ENCODE results near the gene ASCC3. TPM values are rescaled to one million over a fixed set of nuclear protein-coding genes. Genes with fewer than 3 reads are reported as not detected.

ASCC3 gene
- total RNA-seq, 1 experiment from 2014 or later = 45.6 TPM

- Mint-ChIP-seq H3K36me3 (ENCODE audit: insufficient read depth, unreplicated experiment) (no peaks in the 10 kb centered on the region), H3K4me1 (ENCODE audit: low read depth, unreplicated experiment) (no peaks in the 10 kb centered on the region), H3K27me3 (ENCODE audit: unreplicated experiment) (no peaks in the 10 kb centered on the region), H3K9me3 (ENCODE audit: low read depth, unreplicated experiment) (no peaks in the 10 kb centered on the region), H3K27ac (ENCODE audit: unreplicated experiment) (no peak overlapping the region), H3K4me3 (ENCODE audit: low read depth, unreplicated experiment) (no peak overlapping the region)
- intact Hi-C loops (cut with micrococcal nuclease; ENCODE audit: unreplicated experiment) = no loop called here
- no peak for DNase-seq
- BruUV-seq (replicated peaks) = no TSS peak
- CTCF ChIA-PET = no interaction called here
- TF ChIP-seq CTCF (IDR thresholded peaks at IDR 0.05; ENCODE audit: unreplicated experiment) = no peak
Measured at GRCh38 chr6:100790084-100790483, 91.0 kb downstream of the ASCC3 start.

GRCh38 chr6:100785982-100786381, 95.1 kb downstream of the ASCC3 start:
- BruUV-seq (replicated peaks) = no TSS peak
- DNase-seq = no peak
- no peaks in the 10 kb centered on the region for H3K27me3 Mint-ChIP-seq (ENCODE audit: unreplicated experiment)
- CTCF ChIA-PET = no interaction called here
- H3K36me3 Mint-ChIP-seq (ENCODE audit: insufficient read depth, unreplicated experiment) = no peaks in the 10 kb centered on the region
- intact Hi-C loops (cut with micrococcal nuclease; ENCODE audit: unreplicated experiment) = no loop called here
- H3K4me3 Mint-ChIP-seq (ENCODE audit: low read depth, unreplicated experiment) = no peak overlapping the region
- no peaks in the 10 kb centered on the region for H3K9me3 Mint-ChIP-seq (ENCODE audit: low read depth, unreplicated experiment)
- H3K4me1 Mint-ChIP-seq (ENCODE audit: low read depth, unreplicated experiment) = no peaks in the 10 kb centered on the region
- H3K27ac Mint-ChIP-seq (ENCODE audit: unreplicated experiment) = no peak overlapping the region
- no peak for TF ChIP-seq CTCF (IDR thresholded peaks at IDR 0.05; ENCODE audit: unreplicated experiment)

- no TSS peak for BruUV-seq (replicated peaks)
- H3K9me3 Mint-ChIP-seq (ENCODE audit: low read depth, unreplicated experiment) = no peaks in the 10 kb centered on the region
- H3K36me3 Mint-ChIP-seq (ENCODE audit: insufficient read depth, unreplicated experiment) = no peaks in the 10 kb centered on the region
- no peaks in the 10 kb centered on the region for H3K4me1 Mint-ChIP-seq (ENCODE audit: low read depth, unreplicated experiment)
- intact Hi-C loops (cut with micrococcal nuclease; ENCODE audit: unreplicated experiment) = no loop called here
- no peak overlapping the region for H3K27ac Mint-ChIP-seq (ENCODE audit: unreplicated experiment)
- CTCF ChIA-PET = no interaction called here
- H3K27me3 Mint-ChIP-seq (ENCODE audit: unreplicated experiment) = no peaks in the 10 kb centered on the region
- no peak overlapping the region for H3K4me3 Mint-ChIP-seq (ENCODE audit: low read depth, unreplicated experiment)
- no peak for TF ChIP-seq CTCF (IDR thresholded peaks at IDR 0.05; ENCODE audit: unreplicated experiment)
- no peak for DNase-seq
Measured at GRCh38 chr6:100780648-100781047, 100.5 kb downstream of the ASCC3 start.

- no peaks in the 10 kb centered on the region for H3K9me3 Mint-ChIP-seq (ENCODE audit: low read depth, unreplicated experiment)
- H3K4me3 Mint-ChIP-seq (ENCODE audit: low read depth, unreplicated experiment) = no peak overlapping the region
- no peak for DNase-seq
- intact Hi-C loops (cut with micrococcal nuclease; ENCODE audit: unreplicated experiment) = loop anchor here (10.0 kb wide), 1 partner anchor 339 kb away; no protein-coding TSS in a partner anchor
- no TSS peak for BruUV-seq (replicated peaks)
- H3K36me3 Mint-ChIP-seq (ENCODE audit: insufficient read depth, unreplicated experiment) = no peaks in the 10 kb centered on the region
- H3K4me1 Mint-ChIP-seq (ENCODE audit: low read depth, unreplicated experiment) = no peaks in the 10 kb centered on the region
- no peak overlapping the region for H3K27ac Mint-ChIP-seq (ENCODE audit: unreplicated experiment)
- CTCF ChIA-PET = no interaction called here
- no peaks in the 10 kb centered on the region for H3K27me3 Mint-ChIP-seq (ENCODE audit: unreplicated experiment)
- TF ChIP-seq CTCF (IDR thresholded peaks at IDR 0.05; ENCODE audit: unreplicated experiment) = no peak
Measured at GRCh38 chr6:100775667-100776066, 105.5 kb downstream of the ASCC3 start.
